ENCODE measurements around the gene LRIT1.

The LRIT1 gene

DNA sequence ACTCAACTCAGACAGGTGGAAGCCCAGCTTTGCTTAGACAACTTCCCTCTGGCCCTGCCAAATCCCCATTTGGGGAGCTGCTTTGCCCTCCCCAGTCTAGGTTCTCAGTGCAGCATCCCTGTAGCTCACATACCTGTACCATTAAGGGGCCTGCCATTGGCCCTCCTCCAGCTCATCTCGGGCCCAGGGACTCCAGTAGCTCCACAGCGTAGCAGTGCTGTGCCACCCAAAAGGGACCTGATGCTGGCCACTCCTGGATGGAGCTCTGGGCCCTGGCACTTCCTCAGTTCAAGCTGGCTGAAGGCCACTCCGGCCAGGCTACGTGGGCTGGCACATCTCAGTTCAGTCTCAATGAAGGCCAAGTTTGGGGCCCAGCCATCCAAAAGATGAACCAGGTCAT lies 7.4 kb downstream of the LRIT1 start:
- H3K4me1 Mint-ChIP-seq, result no peaks in the 10 kb centered on the region
- H3K27me3 Mint-ChIP-seq (ENCODE audit: low read depth), result peaks cover 23% of the 10 kb centered on the region
- no peak overlapping the region for H3K27ac Mint-ChIP-seq
- H3K36me3 Mint-ChIP-seq (ENCODE audit: low read depth), result no peaks in the 10 kb centered on the region
- TF ChIP-seq, protein P1, sequence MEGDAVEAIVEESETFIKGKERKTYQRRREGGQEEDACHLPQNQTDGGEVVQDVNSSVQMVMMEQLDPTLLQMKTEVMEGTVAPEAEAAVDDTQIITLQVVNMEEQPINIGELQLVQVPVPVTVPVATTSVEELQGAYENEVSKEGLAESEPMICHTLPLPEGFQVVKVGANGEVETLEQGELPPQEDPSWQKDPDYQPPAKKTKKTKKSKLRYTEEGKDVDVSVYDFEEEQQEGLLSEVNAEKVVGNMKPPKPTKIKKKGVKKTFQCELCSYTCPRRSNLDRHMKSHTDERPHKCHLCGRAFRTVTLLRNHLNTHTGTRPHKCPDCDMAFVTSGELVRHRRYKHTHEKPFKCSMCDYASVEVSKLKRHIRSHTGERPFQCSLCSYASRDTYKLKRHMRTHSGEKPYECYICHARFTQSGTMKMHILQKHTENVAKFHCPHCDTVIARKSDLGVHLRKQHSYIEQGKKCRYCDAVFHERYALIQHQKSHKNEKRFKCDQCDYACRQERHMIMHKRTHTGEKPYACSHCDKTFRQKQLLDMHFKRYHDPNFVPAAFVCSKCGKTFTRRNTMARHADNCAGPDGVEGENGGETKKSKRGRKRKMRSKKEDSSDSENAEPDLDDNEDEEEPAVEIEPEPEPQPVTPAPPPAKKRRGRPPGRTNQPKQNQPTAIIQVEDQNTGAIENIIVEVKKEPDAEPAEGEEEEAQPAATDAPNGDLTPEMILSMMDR (IDR thresholded peaks at IDR 0.05; ENCODE audit: unreplicated experiment in 3 of 3), result no peak
- no peaks in the 10 kb centered on the region for H3K9me3 Mint-ChIP-seq
- no peak overlapping the region for H3K4me3 Mint-ChIP-seq

DNA sequence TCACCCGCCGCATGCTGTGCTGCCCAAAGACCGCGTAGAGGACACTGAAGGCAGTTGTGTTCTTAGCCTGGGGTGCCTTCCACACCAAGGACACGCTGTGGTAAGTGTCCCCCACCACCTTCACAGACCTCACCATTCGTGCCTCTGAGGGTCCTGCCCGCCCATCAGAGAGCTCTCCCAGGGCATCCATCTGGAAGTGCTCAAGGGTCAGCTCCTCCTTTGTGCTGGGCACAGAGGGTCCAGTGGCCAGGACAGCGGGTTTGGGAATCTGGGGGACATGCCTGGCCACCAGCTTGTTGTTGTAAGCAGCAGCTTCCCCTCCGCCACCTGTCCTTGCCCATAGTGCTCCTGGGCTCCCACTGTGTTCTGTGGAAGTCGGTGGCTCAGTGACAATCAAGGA lies 9.0 kb downstream of the LRIT1 start:
- Mint-ChIP-seq H3K4me1 (no peaks in the 10 kb centered on the region), H3K9me3 (no peaks in the 10 kb centered on the region), H3K36me3 (ENCODE audit: low read depth) (no peaks in the 10 kb centered on the region), H3K27me3 (ENCODE audit: low read depth) (peaks cover 27% of the 10 kb centered on the region), H3K27ac (no peak overlapping the region), H3K4me3 (no peak overlapping the region)
- TF ChIP-seq, protein P1 (IDR thresholded peaks at IDR 0.05; ENCODE audit: unreplicated experiment in 3 of 3), result no peak

DNA sequence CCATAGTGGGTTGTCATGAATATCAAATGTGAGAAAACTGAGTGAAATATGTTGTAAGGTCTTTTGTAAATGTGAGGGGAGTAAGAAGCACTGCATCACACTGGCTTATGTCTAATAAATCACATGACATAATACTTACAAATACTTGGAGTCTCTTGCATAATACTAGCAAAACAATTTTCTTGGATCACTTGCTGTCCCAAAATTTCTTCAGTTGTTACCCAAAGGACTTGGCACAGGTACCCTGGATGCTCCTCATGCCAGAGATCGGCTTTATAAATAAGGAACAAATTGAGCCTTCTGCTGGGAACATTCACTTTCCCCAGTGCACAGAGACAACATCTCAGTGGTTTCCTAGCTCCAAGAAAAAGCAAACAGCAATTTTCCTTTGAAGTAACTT lies 11.0 kb downstream of the LRIT1 start:
- Mint-ChIP-seq H3K36me3 (ENCODE audit: low read depth) (no peaks in the 10 kb centered on the region), H3K4me1 (no peaks in the 10 kb centered on the region), H3K4me3 (no peak overlapping the region), H3K9me3 (no peaks in the 10 kb centered on the region), H3K27me3 (ENCODE audit: low read depth) (peaks cover 21% of the 10 kb centered on the region), H3K27ac (no peak overlapping the region)
- TF ChIP-seq, protein P1 (IDR thresholded peaks at IDR 0.05; ENCODE audit: unreplicated experiment in 3 of 3), result no peak

DNA sequence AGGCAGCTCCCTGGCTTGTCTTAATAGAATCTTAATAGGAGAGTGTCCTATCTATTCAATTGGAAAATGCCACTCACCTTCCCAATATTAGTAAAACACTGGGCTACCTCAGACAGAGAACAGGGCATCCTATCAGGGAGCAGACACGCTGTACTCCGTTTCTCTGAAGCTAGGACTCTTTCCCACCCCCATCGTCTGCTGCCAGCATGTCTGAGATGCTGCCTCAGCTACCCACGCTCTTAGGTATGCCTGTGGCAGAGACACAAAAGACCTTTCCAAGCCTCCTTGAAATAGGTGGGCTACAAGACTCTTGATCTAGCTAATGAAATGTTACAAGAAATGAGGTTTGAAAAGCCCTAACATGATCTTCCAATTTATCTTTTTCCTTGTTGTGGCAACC lies 13.5 kb downstream of the LRIT1 start:
- TF ChIP-seq, protein P1 (IDR thresholded peaks at IDR 0.05; ENCODE audit: unreplicated experiment in 3 of 3), result no peak
- Mint-ChIP-seq H3K9me3 (no peaks in the 10 kb centered on the region), H3K36me3 (ENCODE audit: low read depth) (no peaks in the 10 kb centered on the region), H3K4me1 (no peaks in the 10 kb centered on the region), H3K4me3 (no peak overlapping the region), H3K27ac (no peak overlapping the region), H3K27me3 (ENCODE audit: low read depth) (peaks cover 25% of the 10 kb centered on the region)

DNA sequence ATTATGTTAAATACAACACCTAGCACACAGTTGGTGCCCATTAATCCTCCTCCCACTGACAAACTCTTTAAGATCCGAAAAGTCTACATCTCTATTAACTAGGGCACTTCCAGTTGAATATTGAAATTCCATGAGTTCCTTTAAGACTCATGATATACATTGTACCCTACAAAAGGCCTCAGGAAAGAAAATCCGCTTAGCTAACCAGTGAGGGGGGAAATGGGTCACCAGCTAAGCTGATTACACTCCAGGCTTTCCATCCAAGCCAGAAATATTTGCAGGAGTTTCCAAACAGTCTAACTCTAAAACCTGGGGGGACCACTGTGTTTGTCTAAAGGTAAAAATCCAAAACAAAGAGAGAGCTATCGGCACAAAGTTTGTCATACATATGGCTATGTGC lies 14.7 kb downstream of the LRIT1 start:
- Mint-ChIP-seq H3K27ac (no peak overlapping the region), H3K4me3 (no peak overlapping the region), H3K36me3 (ENCODE audit: low read depth) (no peaks in the 10 kb centered on the region), H3K4me1 (no peaks in the 10 kb centered on the region), H3K9me3 (no peaks in the 10 kb centered on the region), H3K27me3 (ENCODE audit: low read depth) (peaks cover 30% of the 10 kb centered on the region)
- TF ChIP-seq, protein P1 (IDR thresholded peaks at IDR 0.05; ENCODE audit: unreplicated experiment in 3 of 3), result no peak

DNA sequence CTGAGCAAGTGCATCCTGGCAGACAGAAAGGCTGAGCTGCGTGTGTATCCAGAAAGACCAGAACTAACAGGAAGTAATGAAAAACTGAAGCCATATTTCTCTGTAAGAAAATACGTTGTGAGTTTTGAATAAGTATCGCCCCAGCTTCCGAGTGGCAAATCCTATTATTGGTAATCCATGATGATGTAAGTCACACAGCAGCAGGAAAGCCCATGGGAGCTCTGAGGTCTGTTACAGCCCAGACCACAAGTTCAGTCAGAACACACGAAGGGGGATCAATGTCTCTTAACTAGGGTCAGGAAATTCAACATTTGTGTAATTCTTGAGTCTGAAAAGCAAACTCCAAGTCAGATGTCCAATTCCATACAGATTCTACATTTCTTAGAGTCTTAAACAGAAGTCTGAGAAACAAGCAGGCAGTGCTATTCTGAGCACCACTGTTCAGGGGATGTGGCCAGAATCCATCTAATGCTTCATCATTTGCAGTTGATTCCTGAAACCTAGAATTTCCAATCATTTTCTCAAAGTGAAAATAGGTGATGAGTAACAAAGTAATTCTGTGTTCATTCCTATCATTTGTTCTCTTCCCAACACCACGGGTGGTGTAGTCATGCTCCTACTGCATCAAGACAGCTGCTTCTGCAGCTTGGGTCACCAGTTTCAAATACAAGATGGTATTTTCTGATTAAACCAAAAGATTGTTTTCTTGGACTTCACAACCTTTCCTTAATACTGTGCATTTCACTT lies 15.7 kb downstream of the LRIT1 start, which contains the start of gene LRIT2:
Gene LRIT2, minus strand, starts transcription at position 118 of the 747 bp plus-strand sequence. Its CDS starts 24 bp downstream, at position 94.
- no peaks in the 10 kb centered on the region for H3K36me3 Mint-ChIP-seq (ENCODE audit: low read depth)
- TF ChIP-seq, protein P1 (IDR thresholded peaks at IDR 0.05; ENCODE audit: unreplicated experiment in 3 of 3), result no peak
- no peak within 1 kb of the TSS for H3K27ac Mint-ChIP-seq
- H3K9me3 Mint-ChIP-seq, result no peaks in the 10 kb centered on the region
- H3K4me1 Mint-ChIP-seq, result no peaks in the 10 kb centered on the region
- no peak within 1 kb of the TSS for H3K4me3 Mint-ChIP-seq
- peaks cover 23% of the 10 kb centered on the region for H3K27me3 Mint-ChIP-seq (ENCODE audit: low read depth)
